Left renal cortex interstitium (tissue), 4 donors: ENCODE data around the gene TM2D3. TPM values are rescaled to one million over a fixed set of nuclear protein-coding genes. Genes with fewer than 3 reads are reported as not detected.
"Not testable (repeated sequence)": the region's sequence is repeated elsewhere in the genome, so short reads cannot be mapped to it uniquely, and the experiment has no call there.

ENCODE experiments used
- DNase-seq, 4 donors: peaks; one replicate each; pipeline ENCODE4 v3.0.0-alpha.2; 2013; ENCODE audit warnings: low read depth in 4 of 4, low spot score in 2 of 4, missing footprints in 1 of 4
- polyA plus RNA-seq, 4 donors: library from polyadenylated mRNA; unstranded; fragments of 120-200 nt; gene quantifications; one replicate each; pipeline ENCODE4 v1.2.1, GENCODE V29; 2013; ENCODE audit not compliant: insufficient read length in 4 of 4

The TM2D3 gene
- polyA plus RNA-seq, 4 donors: 63.2 to 67.7 (median 65.9) TPM

- no peak for DNase-seq
Measured at GRCh38 chr15:101657968-101658784, 6.0 kb upstream of the TM2D3 start.

GRCh38 chr15:101657171-101657570, 5.0 kb upstream of the TM2D3 start:
- DNase-seq: no peak

- DNase-seq: not testable (repeated sequence)
Measured at GRCh38 chr15:101654624-101655337, 2.6 kb upstream of the TM2D3 start.

GRCh38 chr15:101654171-101654570, 2.0 kb upstream of the TM2D3 start:
- no peak for DNase-seq

GRCh38 chr15:101652786-101653430, 727 bp upstream of the TM2D3 start:
- DNase-seq: no peak

GRCh38 chr15:101651554-101652097, 555 bp downstream of the TM2D3 start:
- DNase-seq: peak in 1 of 4 donors; percentile 47

GRCh38 chr15:101650145-101650544, 2.0 kb downstream of the TM2D3 start:
- DNase-seq: no peak

GRCh38 chr15:101648356-101648755, 3.8 kb downstream of the TM2D3 start:
- no peak for DNase-seq

- DNase-seq: no peak
Measured at GRCh38 chr15:101647251-101647650, 4.9 kb downstream of the TM2D3 start.

- DNase-seq: no peak
Measured at GRCh38 chr15:101646672-101647071, 5.5 kb downstream of the TM2D3 start.

GRCh38 chr15:101642361-101642760, 9.8 kb downstream of the TM2D3 start:
- DNase-seq: no peak

- DNase-seq: no peak
Measured at GRCh38 chr15:101641894-101642293, 10.3 kb downstream of the TM2D3 start.

- peak in 3 of 4 donors; percentile 70 to 81 (median 70) for DNase-seq
Measured at GRCh38 chr15:101641129-101641764, 10.9 kb downstream of the TM2D3 start.

- DNase-seq: no peak
Measured at GRCh38 chr15:101639667-101640066, 12.5 kb downstream of the TM2D3 start.

GRCh38 chr15:101637919-101638318, 14.3 kb downstream of the TM2D3 start:
- DNase-seq: no peak

- DNase-seq: no peak
Measured at GRCh38 chr15:101637516-101637915, 14.7 kb downstream of the TM2D3 start.

- DNase-seq: no peak
Measured at GRCh38 chr15:101637038-101637437, 15.1 kb downstream of the TM2D3 start.

- DNase-seq: no peak
Measured at GRCh38 chr15:101635944-101636727, 16.0 kb downstream of the TM2D3 start.

GRCh38 chr15:101633356-101633755, 18.8 kb downstream of the TM2D3 start:
- no peak for DNase-seq

- DNase-seq: not testable (repeated sequence)
Measured at GRCh38 chr15:101626729-101627128, 25.5 kb downstream of the TM2D3 start.
